Fibroblast of mammary gland (primary cell): ENCODE results near the gene PCOLCE2.

Experiments
- DNase-seq: peaks from one replicate; pipeline ENCODE4 v3.0.0-alpha.2; 2010; ENCODE audit warnings: low read depth
- H3K4me3 ChIP-seq: 2 replicates; pipeline ENCODE4 v1.5.1; 2011; ENCODE audit warnings: low read depth, mild to moderate bottlenecking, low read length, moderate library complexity; ENCODE audit not compliant: control insufficient read depth
- TF ChIP-seq, protein P1 (sequence below): conservative IDR thresholded peaks from 2 replicates; pipeline ENCODE4 v1.5.1; 2011; ENCODE audit warnings: low read depth, low read length, inconsistent platforms; ENCODE audit not compliant: control insufficient read depth, insufficient read depth

PCOLCE2 gene

DNA sequence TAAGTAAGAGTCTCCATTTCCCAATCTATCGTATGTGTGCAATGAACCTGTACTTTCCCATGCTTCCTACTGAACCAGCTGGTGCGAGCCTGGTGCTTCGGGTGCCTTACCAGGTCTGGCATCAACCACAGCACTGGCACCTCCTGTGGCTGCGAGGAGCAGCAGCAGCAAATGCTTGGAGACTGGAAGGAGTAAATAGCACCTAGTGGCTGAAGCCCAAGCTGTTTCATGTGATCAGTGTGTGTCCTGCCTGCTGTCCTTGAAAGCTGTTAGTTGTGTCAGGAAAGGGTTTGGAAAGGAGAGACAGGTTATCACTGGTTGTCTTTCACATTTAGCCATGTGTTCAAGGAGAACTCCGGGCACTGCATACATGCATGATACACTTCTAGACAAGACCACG is 31.8 kb downstream of the PCOLCE2 start:
- no peak for DNase-seq
- TF ChIP-seq, protein P1, sequence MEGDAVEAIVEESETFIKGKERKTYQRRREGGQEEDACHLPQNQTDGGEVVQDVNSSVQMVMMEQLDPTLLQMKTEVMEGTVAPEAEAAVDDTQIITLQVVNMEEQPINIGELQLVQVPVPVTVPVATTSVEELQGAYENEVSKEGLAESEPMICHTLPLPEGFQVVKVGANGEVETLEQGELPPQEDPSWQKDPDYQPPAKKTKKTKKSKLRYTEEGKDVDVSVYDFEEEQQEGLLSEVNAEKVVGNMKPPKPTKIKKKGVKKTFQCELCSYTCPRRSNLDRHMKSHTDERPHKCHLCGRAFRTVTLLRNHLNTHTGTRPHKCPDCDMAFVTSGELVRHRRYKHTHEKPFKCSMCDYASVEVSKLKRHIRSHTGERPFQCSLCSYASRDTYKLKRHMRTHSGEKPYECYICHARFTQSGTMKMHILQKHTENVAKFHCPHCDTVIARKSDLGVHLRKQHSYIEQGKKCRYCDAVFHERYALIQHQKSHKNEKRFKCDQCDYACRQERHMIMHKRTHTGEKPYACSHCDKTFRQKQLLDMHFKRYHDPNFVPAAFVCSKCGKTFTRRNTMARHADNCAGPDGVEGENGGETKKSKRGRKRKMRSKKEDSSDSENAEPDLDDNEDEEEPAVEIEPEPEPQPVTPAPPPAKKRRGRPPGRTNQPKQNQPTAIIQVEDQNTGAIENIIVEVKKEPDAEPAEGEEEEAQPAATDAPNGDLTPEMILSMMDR: no peak
- H3K4me3 ChIP-seq: no peak overlapping the region

DNA sequence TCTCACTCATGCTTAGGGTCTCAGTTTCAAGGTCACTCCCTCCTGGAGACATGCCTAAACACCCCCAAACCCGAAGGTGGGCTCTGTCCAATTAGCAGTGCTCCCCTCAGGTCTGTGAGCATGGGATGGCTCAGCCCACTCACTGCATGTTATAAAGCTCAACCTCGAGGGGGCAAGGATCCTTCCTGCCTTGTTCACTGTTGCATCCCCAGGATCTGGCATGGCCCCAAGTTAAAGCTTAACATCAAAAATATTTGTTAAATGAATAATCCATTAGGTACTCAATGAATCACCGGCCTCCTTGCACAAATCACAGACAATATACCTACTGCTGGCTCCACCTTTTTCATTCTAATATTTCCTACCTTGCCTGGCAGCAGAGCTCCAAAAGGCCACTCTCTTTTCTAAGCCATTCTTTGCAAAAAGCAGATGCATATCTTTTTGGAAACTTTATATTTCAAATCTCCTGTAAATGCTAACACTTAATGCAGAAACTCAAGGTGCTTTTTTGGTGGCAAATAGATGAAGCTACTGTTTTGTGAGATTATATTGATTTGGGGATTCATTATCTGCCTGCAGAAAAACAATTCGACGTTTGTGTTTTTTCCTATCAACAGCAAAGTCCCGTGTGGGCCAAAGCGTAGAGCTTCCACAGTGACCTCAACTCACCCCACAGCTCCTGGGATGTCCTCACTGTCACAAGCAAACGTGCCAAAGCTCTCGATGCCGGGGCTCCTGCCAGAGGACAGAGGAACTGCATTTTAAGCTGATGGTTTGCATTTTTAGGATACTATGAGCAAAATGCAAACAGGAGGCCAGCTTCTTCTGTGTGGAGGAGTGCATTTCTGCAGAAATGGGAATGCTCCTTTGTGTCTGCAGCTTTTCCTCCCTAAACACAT is 35.4 kb downstream of the PCOLCE2 start:
- H3K4me3 ChIP-seq: no peak overlapping the region
- peak; percentile 68 for DNase-seq

DNA sequence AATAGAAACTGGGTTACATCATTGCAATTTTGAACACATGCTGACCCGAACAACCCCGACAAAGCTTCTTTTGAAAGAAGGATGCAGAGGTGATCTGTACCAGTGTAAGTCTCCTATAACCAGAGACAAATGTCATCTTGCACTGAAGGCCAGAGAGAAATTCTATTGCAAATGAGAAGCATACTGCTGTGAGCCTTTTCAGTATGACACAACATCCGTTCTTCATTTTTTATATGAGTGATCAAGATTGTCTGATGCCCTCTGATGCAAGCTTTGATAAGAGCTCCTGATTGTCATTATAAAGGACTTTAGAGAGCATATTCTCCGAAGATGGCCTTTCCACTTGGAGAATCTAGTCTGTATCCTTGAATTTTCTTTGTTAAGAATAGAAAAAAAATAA is 36.9 kb downstream of the PCOLCE2 start:
- H3K4me3 ChIP-seq: no peak overlapping the region
- TF ChIP-seq, protein P1: no peak
- no peak for DNase-seq

More for the DNA sequence above, 35.4 kb downstream of the PCOLCE2 start:
- TF ChIP-seq, protein P1: no peak

DNA sequence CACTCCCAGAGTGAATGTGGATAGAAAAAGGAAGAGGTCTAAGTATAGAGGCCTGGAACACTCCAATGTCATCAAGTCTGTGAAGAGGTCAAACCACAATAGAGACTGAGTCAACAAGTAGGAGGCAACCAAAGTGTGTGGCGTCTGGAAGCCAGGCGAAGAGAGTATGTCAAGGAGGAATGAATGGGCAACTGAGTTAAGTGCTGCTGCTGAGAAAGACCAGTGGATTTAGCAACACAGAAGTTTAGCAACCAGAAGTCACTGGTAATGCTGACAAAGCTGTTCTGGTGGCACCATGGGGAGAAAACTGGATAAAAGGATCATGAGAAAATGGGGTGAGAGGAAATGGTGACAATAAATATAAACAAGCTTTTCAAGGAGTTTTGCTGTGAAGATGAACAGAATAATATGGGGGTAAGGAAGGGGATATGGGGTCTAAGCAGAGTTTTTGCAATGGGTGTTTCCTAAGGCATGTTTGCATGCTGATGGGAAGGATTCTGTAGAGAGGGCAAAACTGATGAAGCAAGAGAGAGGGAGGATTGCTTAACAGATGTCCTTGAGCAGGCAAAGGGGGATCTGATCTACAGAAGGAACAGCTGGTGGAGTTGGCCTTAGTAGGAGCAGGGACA is 38.4 kb downstream of the PCOLCE2 start:
- TF ChIP-seq, protein P1: no peak
- peak; percentile 98 for DNase-seq
- no peak overlapping the region for H3K4me3 ChIP-seq

DNA sequence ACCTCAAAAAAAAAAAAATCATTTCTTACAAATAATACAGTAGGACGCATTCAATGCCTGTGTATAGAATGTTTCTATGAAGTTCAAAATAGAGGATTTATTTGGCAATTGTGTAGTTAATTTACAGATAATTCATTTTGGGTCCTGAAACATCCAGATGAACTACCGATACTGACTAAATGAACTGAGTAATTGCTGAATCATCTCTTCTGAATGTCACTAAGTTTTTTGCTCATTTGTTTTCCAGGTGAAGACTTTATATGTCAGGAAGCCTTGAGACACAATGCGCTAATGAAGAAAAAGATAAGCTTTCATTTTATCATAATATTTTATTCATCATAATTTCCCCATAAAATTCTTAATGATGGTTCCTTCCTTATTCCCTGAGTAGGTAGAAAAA is 39.7 kb downstream of the PCOLCE2 start:
- TF ChIP-seq, protein P1: no peak
- DNase-seq: no peak

GRCh38 chr3:142846779-142847577 is 41.9 kb downstream of the PCOLCE2 start:
- H3K4me3 ChIP-seq: no peak overlapping the region
- DNase-seq: no peak
- TF ChIP-seq, protein P1: no peak

More for the DNA sequence above, 39.7 kb downstream of the PCOLCE2 start:
- H3K4me3 ChIP-seq: no peak overlapping the region
